HG02759 (cell line): Measurements from ENCODE around the gene DNASE1L2.

Experiments used
- ATAC-seq: cut with Tn5 transposase; IDR thresholded peaks from one replicate; pipeline ENCODE4 v1.9.1; 2021; ENCODE audit warnings: mild to moderate bottlenecking, moderate library complexity; ENCODE audit not compliant: unreplicated experiment

Gene DNASE1L2, protein sequence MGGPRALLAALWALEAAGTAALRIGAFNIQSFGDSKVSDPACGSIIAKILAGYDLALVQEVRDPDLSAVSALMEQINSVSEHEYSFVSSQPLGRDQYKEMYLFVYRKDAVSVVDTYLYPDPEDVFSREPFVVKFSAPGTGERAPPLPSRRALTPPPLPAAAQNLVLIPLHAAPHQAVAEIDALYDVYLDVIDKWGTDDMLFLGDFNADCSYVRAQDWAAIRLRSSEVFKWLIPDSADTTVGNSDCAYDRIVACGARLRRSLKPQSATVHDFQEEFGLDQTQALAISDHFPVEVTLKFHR

DNA sequence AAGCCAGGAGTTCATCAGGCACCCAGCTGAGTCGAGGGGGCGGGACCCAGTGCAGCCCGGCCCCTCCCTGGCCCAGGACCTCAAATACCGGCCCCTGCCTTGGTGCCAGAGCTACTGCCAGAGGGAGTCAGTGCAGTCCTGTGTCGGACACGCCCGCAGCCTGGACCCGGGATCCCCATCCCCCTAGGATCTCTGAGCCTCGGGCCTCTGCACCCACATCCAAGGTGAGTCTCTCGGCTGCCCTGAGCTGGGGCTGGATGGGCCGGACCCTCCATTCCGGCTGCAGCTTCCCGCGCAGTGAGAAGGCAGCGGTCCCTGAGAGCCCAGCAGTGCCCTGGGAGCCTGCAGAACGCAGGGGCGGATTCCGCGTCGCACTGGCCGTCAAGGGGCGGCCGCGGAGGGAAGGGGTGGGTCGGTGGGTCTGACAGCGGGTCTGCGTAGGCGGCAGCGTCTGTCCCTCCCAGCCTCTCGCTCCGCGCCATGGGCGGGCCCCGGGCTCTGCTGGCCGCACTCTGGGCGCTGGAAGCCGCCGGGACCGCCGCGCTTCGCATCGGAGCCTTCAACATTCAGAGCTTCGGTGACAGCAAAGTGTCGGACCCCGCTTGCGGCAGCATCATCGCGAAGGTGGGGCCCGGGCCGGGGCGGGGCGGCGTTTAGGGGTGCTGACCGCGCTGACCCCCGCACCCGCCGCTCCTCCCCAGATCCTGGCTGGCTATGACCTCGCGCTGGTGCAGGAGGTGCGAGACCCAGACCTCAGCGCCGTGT lies at the start of gene DNASE1L2:
TSS of gene DNASE1L2 (plus strand) at position 108 of the 765 bp plus-strand sequence. CDS start at position 481, 373 bp downstream.
- ATAC-seq, result no peak

DNA sequence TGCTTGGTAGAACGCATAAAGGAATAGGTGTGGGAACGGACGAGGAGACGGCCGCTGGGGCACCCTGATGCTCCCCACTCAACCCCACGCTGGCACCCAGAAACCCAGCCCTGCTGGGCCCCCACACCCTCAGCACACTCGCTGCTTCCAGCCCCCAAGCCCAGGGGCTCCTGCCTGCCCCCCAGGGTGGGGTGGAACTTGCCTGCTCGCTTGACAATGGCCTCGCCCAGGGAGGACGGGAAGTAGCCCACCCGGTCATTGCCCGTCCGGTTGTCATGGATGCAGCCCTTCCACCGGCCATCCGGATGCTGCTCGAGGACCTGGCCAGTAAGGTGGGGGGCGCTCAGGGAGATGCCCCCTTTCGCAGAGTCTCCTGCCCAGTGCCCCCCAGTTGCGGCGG lies 49.7 kb upstream of the DNASE1L2 start:
- ATAC-seq, result no peak

DNA sequence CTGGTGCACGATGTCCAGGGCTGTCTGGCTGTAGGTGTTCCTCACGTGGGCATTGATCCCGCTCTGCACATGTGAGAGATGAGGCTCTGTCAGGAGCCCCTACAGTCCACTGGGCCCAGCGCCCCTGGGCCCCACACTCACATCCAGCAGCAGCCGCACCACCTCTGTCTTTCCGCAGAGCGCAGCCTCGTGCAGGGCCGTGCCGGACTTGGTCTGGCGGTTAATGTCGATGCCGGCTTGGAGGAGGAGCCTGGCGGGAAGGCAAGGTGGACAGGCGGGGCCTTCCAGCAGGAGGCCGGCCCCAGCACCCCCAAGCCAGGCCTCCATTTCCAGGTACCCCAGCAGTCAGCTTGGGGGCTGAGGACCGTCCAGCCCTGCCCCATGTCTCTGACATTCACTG lies 49.0 kb upstream of the DNASE1L2 start:
- ATAC-seq, result no peak

DNA sequence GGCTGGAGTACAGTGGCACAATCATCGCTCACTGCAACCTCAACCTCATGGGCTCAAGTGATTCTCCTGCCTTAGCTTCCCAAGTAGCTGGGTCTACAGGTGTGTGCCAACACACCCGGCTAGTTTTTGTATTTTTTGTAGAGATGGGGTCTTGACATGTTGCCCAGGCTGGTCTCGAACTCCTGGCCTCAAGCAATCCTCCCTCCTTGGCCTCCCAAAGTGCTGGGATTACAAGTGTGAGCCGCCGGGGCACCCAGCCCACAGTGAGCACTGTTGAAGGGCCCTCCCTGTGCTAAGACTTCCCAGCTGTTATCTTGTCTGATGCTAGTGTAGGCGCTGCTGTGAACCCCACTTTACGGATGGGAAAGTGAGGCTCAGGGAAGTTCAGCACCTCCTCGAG lies 47.8 kb upstream of the DNASE1L2 start:
- ATAC-seq, result no peak

DNA sequence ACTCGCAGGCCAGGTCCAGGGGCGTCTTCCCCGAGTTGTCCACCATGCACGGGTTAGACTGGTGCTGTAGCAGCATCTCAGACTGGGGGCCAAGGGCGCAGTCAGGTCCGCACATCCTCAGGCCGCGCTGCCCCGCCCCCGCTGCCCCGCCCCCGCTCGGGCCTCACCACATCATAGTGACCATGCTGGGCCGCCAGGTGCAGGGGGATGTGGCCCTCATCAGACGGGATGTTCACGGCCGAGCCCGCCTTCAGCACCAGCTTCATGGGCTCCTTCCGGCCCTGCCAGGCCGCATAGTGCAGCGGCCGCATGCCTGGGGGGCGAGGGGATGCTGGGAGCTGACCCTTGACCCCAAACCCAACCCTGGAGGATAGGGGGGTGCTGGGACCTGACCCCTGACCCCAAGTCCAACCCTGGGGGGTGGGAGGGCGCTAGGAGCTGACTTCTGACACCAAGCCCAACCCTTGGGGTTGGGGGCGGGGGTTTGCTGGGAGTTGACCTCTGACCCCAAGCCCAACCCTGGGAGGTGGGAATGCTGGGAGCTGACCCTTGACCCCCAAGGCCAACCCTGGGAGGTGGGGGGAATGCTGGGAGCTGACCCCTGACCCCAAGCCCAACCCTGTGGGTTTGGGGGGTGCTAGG lies 46.9 kb upstream of the DNASE1L2 start:
- ATAC-seq, result no peak

DNA sequence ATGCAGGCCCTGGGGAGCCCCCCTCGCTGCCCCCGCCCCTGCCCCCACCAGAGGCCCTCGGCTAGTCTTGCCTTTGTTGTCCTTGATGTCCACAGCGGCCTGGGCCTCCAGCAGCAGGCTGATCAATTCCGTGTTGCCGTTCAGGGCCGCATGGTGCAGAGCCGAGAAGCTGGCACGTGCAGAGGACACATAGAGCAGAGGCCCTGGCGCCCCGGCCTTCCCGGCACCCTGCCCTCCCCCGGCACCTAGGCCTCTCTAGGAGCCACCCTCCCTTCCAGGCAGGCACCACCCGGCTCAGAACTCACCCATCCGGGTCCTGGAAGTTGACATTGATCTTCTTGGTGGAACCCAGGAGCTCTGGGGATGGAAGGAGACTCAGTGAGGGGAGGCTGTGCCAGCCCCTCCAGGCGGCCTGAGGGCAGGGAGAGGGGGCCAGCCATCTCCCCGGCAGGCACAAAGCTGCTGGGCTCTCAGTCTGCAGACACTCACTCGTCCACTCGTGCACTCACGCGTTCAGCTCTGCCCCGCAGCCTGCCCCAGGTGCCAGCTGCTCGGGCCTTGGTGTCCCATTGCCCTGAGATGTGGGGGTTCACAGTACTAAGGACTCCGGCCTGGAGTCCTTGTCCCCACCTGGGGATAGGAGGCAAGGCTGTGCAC lies 46.1 kb upstream of the DNASE1L2 start:
- ATAC-seq, result no peak

DNA sequence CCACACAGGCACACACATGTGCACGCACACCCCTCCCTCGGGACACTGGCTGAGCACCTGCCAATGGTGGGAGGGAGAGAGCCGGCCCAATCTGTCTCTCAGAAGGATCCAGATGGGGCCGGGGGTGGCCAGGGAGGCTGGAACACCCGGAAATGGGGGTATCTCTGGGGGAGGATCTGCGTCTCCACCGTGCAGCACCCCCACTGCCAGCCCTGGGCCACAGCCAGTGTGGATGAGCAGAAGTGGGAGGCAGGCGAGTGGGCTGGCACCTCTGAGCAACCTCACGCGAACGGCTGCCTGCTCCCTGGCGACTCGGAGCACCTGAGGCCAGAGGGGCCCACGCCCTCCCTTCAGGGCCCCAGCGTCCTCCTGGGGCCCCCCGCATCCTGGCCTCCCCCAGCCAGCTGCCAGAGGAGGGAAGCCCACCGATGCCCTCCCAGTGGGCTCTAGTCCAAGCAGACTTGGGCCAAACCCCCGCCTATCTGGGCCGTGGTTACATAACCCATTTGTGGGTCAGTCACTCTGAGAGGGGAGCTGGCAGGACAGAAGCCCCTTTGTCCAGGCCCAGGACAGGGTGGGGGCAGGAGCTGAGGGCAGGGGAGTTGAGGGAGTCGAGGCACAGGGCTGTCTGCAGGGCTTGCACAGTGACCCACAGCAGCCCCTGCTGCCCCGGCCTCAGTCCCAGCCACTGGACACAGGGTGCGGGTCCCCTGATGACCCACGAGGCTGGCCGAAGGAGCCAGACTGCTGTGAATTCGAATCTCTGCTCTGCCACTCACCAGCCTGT lies 45.4 kb upstream of the DNASE1L2 start:
- no peak for ATAC-seq

DNA sequence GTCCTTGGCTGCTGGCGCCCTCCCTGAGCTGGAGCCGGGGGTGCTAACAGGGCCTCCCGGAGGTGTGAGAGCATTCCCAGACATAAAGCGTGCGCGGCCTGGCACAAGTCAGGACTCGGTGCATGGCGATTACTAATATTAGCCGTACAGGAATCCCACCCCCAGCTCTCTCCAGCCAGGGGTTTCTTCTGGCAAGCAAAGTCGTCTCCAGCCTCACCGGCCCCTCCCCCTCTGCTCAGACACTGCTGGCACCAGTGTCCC lies 44.9 kb upstream of the DNASE1L2 start:
- no peak for ATAC-seq

DNA sequence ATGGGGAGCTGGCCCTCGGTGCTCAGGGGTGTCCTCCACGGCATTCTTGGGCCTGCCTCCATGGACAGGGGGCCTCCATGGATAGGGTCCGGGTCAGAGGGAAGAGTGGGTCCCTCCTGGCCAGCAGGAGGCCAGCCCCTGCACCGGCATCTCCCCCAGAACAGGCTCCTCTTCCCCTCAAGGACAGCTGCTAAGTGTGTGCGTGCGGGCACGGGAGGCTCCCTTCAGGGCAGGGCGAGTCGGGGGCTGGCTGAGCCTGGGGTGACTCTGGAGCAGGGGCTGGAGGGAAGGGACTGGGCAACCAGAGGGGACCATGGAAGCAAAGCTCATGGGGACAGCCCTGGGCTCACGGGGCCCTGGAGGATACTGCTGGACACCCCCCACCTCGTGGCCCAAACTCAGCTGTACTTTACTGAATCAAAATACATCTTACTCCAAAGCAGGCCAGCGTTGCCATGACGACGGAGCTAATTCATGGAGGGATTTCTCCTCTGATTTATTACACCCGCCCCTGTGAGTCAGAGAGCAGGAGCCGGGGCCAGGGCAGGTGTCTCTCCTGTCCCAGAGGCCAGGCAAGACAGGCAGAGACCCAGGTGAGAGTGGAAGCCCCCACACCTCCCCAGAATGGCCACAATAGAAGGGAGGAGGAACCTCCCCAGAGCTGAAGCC lies 41.9 kb upstream of the DNASE1L2 start:
- ATAC-seq, result no peak

DNA sequence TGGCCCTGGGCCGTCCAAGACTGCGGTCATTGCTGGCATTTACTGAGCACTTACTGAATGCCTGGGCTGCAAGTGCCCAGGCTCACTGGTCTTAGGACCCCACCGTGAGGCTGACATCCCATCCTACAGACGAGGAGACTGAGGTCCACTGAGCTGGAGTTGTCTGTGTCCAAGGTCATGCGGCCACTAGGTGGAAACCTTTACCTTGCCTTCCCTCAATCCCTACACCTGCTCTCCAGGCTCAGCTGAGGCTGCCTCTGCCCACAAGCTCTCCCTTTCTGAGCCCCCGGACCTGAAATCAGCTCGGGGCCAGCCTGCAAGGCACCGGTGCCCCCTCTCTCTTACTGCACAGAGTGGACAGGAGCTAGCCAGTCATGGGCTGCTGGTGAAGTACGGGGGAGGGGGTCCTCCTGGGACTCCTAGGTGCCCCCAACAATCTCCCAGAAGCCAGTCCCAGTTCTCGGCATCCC lies 41.4 kb upstream of the DNASE1L2 start:
- ATAC-seq, result no peak

DNA sequence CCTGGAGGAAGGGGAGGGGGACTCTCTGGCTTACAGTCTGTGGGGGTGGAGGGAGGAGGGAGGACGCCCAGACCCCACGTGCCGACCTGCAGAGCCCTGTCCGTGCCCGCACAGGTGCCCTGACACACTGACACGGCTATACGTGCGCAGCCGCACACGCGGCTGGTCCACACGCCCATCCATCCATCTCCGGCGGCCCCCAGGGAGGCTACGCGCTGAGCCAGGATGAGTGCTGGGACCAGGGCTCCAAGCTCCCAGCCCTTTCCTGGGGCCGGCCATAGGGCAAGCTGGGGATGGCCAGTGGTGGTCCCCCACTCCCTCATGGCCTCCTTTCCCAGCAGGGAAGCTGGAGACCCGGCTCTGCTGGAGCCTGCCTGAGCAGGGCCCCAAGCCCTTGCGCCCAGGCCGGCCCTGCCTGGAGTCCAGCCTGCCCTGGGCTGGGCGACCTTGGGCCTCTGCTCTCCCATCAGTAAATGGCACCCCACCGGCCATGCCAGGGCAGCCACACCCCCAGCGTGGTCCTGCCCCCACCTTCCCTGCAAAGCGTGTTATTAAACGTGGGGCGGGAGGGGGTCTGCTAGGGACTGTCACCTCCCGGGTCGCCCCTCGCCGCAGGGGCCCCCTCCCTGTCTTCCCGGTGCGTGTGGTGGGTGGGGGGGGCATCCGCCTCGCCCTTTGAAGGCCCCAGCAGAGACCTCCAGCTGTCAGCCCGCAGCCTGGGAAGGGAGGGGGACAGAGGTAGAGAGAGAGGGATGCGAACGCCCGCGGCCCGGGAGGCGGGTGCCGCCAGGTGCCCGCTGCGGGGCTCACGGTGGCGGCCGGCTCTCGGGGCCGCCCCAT lies 40.7 kb upstream of the DNASE1L2 start:
- ATAC-seq, result no peak

DNA sequence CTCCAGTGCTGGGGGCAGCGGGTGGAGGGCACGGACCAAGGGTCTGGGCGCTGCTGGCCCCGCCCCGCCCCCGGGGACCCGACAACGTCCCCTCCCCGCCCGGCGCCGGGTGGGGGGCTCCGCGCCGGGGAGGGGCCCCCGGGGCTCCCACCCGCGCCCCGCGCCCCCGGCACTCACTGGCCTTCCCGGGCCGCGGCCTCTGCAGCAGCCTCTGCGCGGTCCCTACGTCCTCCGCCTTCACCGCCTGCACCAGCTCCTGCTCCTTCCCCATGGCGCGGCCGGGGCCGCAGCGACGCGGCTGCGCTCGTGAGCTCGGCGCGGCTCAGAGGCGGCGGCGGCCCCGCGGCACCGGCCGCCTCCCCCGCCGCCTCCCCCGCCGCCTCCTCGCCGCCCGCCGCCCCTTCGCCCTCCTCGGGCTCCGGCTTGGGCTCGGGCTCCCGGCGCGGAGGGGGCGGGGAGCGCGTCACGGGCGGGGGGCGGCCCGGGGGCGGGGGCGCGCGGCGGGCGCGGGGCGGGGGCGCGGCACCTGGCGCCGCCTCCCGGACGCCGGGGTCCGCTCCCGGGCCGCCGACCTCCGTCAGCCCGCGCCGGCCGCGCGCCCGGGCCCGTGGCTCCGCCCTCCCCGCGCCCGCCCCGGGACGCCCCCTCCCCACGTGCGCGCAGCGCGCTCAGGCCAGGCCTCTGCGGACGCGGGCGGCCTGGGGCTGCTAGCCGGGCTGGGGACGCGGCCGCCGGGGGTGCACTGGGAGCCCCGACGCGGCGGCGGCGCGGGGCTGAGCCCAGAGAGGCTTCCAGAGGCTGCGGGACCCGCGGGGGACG lies 39.9 kb upstream of the DNASE1L2 start, which contains the start of gene CASKIN1:
TSS of gene CASKIN1 (minus strand) at position 444 of the 819 bp plus-strand sequence. CDS start at position 271, 173 bp downstream.
- ATAC-seq, result no peak

DNA sequence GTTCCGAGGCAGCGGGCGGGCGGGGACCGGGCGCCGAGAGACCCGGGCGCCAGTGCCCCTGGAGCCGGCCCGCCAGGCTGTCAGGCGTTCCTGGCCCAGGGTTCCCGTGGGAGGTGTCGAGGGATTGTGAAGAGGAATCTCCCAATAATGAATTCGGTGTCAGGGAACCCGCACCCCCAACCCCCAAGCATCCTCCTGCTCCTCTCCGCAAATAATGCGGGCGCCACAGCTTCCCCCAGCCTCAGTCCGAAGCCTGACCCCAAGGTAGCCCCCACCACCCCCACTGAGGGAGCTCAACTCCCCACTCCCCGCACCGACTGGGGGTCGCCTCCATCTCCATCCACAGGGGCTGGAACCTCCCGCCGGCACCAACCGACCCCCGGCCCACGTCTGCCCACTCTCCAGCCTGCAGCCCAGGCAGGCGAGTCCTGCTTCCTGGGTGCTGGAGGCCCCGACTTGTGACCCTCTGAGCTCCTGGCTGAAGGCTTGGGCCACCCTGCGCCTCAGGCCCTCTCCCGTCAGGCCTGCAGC lies 39.2 kb upstream of the DNASE1L2 start:
- ATAC-seq, result no peak

DNA sequence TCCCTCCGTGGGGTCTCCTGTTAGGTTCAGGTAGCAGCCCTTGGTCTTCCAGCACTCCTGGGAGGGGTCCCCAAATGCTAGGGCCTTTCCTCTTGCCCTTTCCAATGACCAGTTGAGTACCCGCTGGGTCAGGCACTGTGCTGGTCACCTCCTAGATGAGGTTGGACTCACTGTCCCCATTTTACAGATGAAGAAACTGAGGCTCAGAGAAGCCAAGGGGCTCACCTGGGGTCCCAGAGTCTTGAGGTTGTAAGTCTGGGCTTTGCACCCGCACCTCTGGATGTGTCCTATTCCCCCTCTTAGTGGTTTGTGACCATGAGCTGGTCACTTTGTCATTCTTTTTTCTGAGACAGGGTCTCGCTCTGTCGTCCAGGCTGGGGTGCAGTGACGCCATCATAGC lies 38.5 kb upstream of the DNASE1L2 start:
- no peak for ATAC-seq

DNA sequence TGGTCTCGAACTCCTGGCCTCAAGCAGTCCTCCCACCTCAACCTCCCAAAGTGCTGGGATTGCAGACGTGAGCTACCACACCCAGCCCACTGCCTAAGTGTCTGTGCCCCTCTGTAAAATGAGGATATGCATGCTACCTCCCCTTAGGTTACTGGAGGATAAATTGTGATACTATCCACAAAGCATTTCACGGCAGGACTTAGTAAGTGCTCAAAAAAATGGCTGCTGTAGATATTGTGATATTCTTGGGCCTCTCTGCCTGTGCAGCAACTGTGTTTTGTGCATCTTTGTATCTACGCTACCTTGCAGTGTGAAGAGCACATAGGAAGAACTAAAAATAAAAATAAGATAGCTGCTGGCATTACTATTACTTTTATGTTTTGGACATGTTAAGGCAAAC lies 38.0 kb upstream of the DNASE1L2 start:
- ATAC-seq, result no peak

DNA sequence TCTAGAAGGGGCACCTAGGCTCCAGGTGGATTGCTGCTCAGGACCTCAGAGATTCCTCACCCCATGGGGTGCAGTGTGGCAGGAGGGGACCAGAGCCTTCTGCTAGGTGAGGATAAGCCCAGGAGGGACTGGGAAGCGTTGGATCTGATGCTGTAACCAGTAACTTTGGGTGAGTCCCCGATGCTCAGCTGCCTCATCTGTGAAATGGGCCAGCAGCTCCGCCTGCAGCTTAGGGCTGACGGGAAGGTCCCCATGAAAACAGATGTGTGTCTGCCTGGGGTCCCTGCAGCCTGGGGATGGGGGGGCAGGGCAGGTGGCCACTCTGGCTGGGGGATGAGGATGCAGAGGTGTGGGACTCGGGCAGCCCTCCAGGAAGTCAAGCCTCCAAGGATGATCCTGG lies 37.1 kb upstream of the DNASE1L2 start:
- ATAC-seq, result no peak

DNA sequence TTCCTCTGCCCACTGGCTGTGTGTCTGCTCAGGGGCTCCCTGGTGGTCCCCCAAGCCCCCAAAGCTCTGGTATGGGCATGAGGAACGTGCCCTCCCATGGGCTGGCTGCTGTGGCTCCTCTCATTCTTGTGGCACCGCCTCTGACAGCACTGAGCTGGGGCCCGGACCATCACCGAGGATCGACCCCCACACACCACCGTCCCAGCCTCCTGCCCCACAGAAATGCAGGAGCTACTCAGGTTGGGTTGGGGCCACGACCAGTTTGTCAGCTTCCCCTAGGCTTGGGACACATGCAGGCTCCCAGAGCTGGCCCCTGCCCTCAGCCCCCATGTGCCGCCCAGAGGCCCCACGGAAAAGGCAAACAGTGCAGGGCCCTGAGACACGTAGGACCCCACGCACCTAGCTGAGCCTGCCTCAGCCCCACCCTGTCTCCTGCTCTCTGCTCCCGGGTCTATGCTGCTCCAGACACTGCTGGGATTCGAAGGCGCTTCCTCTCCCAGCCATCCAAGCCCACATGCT lies 36.6 kb upstream of the DNASE1L2 start:
- ATAC-seq, result no peak

DNA sequence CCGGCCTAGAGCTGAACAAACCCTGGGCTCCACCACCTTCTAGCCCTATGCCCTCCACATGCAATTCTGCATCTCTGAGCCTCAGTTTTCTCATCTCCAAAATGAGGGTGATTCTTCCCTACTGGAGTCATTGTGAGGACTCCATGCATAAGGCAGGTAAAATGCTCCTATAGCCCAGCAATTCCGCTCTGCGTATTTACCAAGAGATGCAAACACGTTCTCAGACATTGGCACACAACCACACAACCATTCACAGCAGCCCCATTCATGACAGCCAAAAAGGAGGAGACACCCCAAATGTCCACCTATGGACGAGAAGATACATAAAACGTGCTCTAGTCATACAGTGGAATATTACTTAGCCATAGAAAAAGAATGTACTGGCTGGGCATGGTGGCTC lies 35.9 kb upstream of the DNASE1L2 start:
- ATAC-seq, result no peak
